GM12872 (cell line): Measurements from ENCODE around the gene NCF1.
"Not testable (repeated sequence)": the region's sequence is repeated elsewhere in the genome, so short reads cannot be mapped to it uniquely, and the experiment has no call there.

Source experiments
- TF ChIP-seq, protein P1 (sequence below): IDR thresholded peaks from 3 replicates; pipeline ENCODE4 v1.5.1; 2011; ENCODE audit warnings: low read depth, mild to moderate bottlenecking, low read length, moderate library complexity; ENCODE audit not compliant: insufficient read depth

The NCF1 gene

DNA sequence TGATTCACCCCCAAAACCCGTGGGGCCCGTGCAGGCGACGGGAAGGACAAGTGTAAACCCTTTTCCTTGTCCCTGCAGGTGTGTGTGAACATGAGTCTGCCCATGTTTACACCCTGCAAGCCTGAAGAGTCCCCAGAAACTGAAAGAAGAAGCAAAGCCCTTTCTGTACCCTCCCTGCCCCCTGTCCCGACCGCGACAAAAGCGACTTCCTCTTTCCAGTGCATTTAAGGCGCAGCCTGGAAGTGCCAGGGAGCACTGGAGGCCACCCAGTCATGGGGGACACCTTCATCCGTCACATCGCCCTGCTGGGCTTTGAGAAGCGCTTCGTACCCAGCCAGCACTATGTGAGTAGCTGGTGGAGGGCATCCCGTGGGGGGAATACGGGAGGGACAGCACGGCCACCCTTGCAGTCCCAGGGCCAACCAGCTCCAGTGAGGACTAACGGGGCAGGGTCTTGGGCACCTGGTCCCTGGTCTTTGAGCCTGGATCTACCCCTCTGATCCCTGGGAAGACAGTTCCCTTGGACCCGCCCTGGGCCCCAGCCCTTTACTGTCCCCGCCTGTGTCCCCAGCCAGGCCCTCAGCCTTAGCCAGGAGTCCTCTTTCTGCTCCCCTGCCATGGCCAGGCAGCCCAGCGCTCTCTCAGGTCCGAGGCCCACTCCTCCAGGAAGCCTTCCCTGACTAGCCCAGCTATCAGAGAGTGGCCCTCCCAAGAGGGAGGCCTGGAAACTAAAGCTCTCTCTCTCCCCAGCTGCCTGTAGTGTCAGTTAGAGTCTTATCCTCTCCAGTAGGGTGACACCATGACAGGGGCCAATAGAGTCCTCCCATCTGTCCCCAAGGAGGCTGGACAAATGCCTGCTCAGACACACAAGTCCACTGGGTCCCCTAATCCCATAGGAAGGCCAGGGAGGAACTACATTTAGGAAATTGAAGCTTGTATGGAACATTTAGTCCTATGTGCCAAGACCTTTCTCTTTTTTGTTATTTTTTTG is at the start of gene NCF1:
TSS of gene NCF1 (plus strand) at position 252 of the 991 bp plus-strand sequence. CDS start at position 273, 21 bp downstream.
- TF ChIP-seq, protein P1, sequence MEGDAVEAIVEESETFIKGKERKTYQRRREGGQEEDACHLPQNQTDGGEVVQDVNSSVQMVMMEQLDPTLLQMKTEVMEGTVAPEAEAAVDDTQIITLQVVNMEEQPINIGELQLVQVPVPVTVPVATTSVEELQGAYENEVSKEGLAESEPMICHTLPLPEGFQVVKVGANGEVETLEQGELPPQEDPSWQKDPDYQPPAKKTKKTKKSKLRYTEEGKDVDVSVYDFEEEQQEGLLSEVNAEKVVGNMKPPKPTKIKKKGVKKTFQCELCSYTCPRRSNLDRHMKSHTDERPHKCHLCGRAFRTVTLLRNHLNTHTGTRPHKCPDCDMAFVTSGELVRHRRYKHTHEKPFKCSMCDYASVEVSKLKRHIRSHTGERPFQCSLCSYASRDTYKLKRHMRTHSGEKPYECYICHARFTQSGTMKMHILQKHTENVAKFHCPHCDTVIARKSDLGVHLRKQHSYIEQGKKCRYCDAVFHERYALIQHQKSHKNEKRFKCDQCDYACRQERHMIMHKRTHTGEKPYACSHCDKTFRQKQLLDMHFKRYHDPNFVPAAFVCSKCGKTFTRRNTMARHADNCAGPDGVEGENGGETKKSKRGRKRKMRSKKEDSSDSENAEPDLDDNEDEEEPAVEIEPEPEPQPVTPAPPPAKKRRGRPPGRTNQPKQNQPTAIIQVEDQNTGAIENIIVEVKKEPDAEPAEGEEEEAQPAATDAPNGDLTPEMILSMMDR: not testable (repeated sequence)

DNA sequence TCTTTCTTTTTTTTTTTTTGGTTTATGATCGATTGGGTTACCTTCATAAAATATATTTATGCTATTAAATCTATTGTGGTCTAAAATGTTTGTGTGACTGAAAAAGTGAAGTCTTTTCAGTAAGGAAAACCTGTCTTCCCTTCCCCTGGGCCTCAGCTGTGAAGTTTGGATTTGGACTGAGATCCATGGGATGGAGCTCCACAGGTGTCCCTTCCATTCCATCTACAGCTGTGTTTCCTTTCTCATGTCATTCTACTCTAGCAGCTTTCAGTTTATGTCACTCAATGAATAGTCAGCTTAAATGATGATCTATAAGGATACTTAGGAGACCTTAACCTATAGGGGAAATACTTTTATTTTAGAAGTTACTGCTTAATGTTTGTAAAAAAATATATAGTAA is 48.0 kb upstream of the NCF1 start:
- TF ChIP-seq, protein P1: no peak

DNA sequence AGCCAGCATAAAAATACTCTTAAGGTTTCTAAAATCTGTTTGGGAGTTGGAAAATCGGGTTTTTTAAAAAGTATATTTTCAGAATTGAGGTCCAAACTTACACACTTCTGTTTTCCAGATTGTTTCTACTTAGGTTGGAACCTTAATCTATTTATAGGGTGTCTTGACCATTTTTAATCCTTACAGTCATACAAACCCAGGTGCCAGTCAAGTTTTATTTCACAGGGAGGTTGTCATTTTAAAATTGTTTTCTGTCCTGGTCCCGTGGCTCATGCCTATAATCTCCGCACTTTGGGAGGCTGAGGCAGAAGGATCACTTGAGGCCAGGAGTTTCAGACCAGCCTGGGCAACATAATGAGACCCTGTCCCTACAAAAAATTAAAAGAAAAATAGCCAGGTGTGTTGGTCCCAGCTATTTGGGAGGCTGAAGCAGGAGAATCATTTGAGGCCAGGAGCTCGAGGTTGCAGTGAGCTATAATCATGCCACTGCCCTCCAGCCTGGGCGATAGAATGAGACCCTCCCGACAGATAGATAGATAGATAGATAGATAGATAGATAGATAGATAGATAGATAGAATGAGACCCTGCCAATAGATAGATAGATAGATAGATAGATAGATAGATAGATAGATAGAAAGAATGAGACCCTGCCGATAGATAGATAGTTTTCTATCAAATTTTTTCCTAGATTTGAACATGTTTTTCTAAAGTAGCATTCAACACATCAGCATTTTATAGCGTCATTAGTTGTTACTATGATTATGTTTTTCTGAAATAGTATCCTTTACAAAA is 47.3 kb upstream of the NCF1 start:
- TF ChIP-seq, protein P1: no peak
